ENCODE data around the gene PCSK2. TPM values are rescaled to one million over a fixed set of nuclear protein-coding genes. Genes with fewer than 3 reads are reported as not detected.
A peak's percentile ranks its signal among the peaks of the same experiment; 100 is the strongest.

PCSK2 gene
- total and polyA plus RNA-seq, 5 experiments from 2014 or later, result not detected

GRCh38 chr20:17345321-17345720, 118.5 kb downstream of the PCSK2 start:
- DNase-seq, result no peak
- H3K27ac Mint-ChIP-seq, result no peak overlapping the region
- H3K4me3 Mint-ChIP-seq, result no peak overlapping the region
- no peak for ATAC-seq
- peaks cover 0 to 25% (median 1%) of the 10 kb centered on the region in 9 donors for H3K9me3 Mint-ChIP-seq
- H3K27me3 Mint-ChIP-seq, result peaks cover 9 to 35% (median 16%) of the 10 kb centered on the region in 5 donors
- POLR2A ChIA-PET, result no interaction called here
- no peaks in the 10 kb centered on the region for H3K36me3 Mint-ChIP-seq
- no peaks in the 10 kb centered on the region for H3K4me1 Mint-ChIP-seq

DNA sequence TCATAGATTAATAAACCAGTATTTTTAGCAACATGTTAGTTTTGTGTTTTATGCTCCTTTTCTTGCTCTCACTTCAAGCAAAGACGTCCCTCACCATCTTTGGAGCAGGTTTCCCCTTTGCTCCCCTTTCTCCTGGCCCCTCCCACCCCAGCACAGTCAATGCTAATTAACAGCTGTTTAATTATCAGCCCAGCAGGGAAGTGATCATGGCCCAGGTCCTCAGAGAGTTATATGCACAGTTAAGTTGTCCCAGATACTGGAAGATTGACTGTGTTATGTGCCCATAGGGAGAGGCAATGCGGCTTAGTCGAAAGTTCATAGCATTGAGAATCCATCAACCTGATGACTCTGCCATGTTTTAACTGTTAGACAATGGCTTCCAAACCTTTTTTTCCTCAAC, 123.5 kb downstream of the PCSK2 start:
- no peak for DNase-seq
- H3K9me3 Mint-ChIP-seq, result peaks cover 0 to 34% (median 0%) of the 10 kb centered on the region in 9 donors
- H3K27me3 Mint-ChIP-seq, result peaks cover 10 to 32% (median 16%) of the 10 kb centered on the region in 5 donors
- POLR2A ChIA-PET, result no interaction called here
- no peaks in the 10 kb centered on the region for H3K4me1 Mint-ChIP-seq
- no peak overlapping the region for H3K27ac Mint-ChIP-seq
- no peak overlapping the region for H3K4me3 Mint-ChIP-seq
- H3K36me3 Mint-ChIP-seq, result no peaks in the 10 kb centered on the region
- no peak for ATAC-seq

DNA sequence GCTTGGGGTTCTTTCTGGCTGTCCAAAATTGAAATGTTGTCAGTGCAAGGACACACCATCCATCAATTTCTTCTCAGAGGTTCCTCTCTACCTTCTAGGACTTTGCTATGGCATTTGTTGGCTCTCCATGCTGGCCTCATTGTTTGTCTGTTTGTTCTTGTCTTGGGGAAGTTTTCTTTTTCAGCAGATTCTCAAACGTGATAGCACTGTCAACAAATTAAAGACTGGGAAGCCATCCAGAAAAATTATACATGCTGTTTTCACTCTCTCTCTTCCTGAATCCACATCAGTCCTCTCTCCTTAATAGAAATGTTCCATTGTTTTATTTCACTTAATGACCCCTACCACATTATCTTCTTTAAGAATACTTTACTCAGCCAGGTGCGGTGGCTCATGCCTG, 130.4 kb downstream of the PCSK2 start:
- Mint-ChIP-seq H3K4me1 (no peaks in the 10 kb centered on the region), H3K36me3 (no peaks in the 10 kb centered on the region), H3K27me3 (peaks cover 0 to 8% (median 1%) of the 10 kb centered on the region in 5 donors), H3K4me3 (no peak overlapping the region), H3K9me3 (peaks cover 0 to 9% (median 0%) of the 10 kb centered on the region in 9 donors), H3K27ac (no peak overlapping the region)
- POLR2A ChIA-PET, result no interaction called here
- ATAC-seq (no peak), DNase-seq (no peak)

DNA sequence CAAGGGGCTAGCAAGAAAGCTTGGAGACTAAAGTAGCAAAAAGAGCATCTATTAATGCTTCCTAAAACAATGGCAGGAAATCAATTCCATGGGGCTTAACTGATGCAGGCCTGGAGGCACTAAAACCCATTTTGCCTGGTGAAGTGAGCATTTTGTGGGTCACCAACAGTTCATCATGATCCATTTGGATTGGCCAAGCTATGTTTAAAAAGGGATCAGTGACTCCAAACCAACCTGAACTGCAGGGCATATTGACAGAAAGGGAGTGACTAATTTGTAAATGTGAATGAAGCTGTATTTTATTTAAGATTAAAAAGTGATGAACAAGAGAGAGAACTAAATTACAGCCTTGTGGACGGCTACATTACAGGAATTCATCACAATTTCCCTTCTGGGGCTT, 132.0 kb downstream of the PCSK2 start:
- no peaks in the 10 kb centered on the region for H3K36me3 Mint-ChIP-seq
- H3K9me3 Mint-ChIP-seq, result peaks cover 0 to 7% (median 0%) of the 10 kb centered on the region in 9 donors
- no peak for DNase-seq
- POLR2A ChIA-PET, result no interaction called here
- no peak overlapping the region for H3K27ac Mint-ChIP-seq
- H3K27me3 Mint-ChIP-seq, result peaks cover 0 to 11% (median 0%) of the 10 kb centered on the region in 5 donors
- no peak overlapping the region for H3K4me3 Mint-ChIP-seq
- no peak for ATAC-seq
- no peaks in the 10 kb centered on the region for H3K4me1 Mint-ChIP-seq

GRCh38 chr20:17364681-17365080, 137.8 kb downstream of the PCSK2 start:
- Mint-ChIP-seq H3K4me3 (no peak overlapping the region), H3K27ac (no peak overlapping the region), H3K4me1 (no peaks in the 10 kb centered on the region), H3K36me3 (no peaks in the 10 kb centered on the region), H3K9me3 (peaks cover 0 to 4% (median 0%) of the 10 kb centered on the region in 9 donors), H3K27me3 (peaks cover 0 to 12% (median 7%) of the 10 kb centered on the region in 5 donors)
- POLR2A ChIA-PET, result no interaction called here
- no peak for DNase-seq
- ATAC-seq, result no peak

DNA sequence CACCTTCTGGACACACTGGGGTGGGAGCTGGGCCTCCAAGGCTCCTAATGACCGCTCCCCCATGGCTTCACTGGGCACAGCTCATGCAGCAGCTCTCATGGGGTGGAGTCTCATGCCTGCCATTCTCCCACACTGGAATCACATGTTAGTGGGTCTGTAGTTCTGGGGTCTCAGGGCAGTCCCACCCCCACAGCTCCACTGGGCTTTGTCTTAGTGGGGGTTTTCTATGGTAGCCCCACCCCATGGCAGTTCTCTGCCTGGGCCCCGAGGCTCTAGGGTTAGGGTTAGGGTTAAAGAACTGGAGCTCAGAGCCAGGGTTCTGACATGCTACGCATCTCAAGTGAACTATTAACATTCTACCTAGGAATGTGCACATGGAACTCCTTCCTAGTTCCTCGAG, 139.0 kb downstream of the PCSK2 start:
- Mint-ChIP-seq H3K4me3 (no peak overlapping the region), H3K36me3 (no peaks in the 10 kb centered on the region), H3K4me1 (no peaks in the 10 kb centered on the region), H3K27ac (peak overlapping the region in 1 of 10 donors; percentile 38), H3K27me3 (peaks cover 0 to 12% (median 7%) of the 10 kb centered on the region in 5 donors), H3K9me3 (peaks cover 0 to 4% (median 0%) of the 10 kb centered on the region in 9 donors)
- DNase-seq (no peak), ATAC-seq (no peak)
- POLR2A ChIA-PET, result no interaction called here

- no peak for ATAC-seq
- H3K36me3 Mint-ChIP-seq, result no peaks in the 10 kb centered on the region
- POLR2A ChIA-PET, result no interaction called here
- H3K4me1 Mint-ChIP-seq, result no peaks in the 10 kb centered on the region
- no peak overlapping the region for H3K4me3 Mint-ChIP-seq
- no peak overlapping the region for H3K27ac Mint-ChIP-seq
- H3K27me3 Mint-ChIP-seq, result peaks cover 0 to 10% (median 9%) of the 10 kb centered on the region in 5 donors
- no peaks in the 10 kb centered on the region for H3K9me3 Mint-ChIP-seq
- no peak for DNase-seq
These were observed 142.7 kb downstream of the PCSK2 start for GRCh38 chr20:17369506-17369905.

DNA sequence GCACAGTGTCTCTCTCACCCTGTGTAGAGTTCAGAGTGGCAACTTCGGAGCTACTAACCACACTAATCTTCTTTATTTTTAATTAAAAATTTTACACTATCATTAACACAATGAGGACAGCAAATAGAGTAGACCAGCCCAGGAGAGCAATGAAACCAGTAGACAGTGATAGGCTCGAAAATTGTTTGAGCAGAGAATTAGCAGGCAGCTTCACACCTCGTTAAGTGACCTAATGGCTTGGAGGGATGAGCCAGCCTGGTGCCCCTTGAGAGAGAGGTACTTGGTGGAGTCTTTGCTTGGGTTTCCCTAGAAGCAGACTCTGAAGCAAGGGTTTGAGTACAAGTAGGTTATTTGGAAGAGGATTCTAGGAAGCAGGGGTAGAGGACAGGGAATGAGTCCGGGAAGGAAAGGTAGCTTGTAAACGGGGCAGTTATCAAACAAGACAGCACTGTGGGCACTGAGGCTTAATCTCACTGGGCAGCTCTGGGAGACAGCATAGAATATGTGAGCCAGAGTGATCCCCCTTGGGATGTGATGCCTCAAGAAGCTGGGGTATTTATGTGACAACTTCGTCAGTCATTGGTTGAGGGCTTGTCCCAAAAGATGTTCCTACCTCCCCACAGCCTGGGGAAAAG, 146.1 kb downstream of the PCSK2 start:
- Mint-ChIP-seq H3K4me3 (no peak overlapping the region), H3K27ac (no peak overlapping the region), H3K27me3 (peaks cover 0 to 13% (median 9%) of the 10 kb centered on the region in 5 donors), H3K36me3 (no peaks in the 10 kb centered on the region), H3K9me3 (no peaks in the 10 kb centered on the region), H3K4me1 (no peaks in the 10 kb centered on the region)
- POLR2A ChIA-PET, result no interaction called here
- ATAC-seq (no peak), DNase-seq (no peak)

- POLR2A ChIA-PET, result no interaction called here
- DNase-seq (no peak), ATAC-seq (no peak)
- H3K36me3 Mint-ChIP-seq, result no peaks in the 10 kb centered on the region
- H3K4me3 Mint-ChIP-seq, result no peak overlapping the region
- H3K27me3 Mint-ChIP-seq, result peaks cover 0 to 12% (median 6%) of the 10 kb centered on the region in 5 donors
- no peaks in the 10 kb centered on the region for H3K4me1 Mint-ChIP-seq
- H3K9me3 Mint-ChIP-seq, result no peaks in the 10 kb centered on the region
- H3K27ac Mint-ChIP-seq, result no peak overlapping the region
These were observed 147.2 kb downstream of the PCSK2 start for GRCh38 chr20:17374086-17374485.

- H3K4me1 Mint-ChIP-seq, result no peaks in the 10 kb centered on the region
- no peaks in the 10 kb centered on the region for H3K36me3 Mint-ChIP-seq
- no peaks in the 10 kb centered on the region for H3K9me3 Mint-ChIP-seq
- no peak overlapping the region for H3K4me3 Mint-ChIP-seq
- POLR2A ChIA-PET, result no interaction called here
- no peak for ATAC-seq
- no peak for DNase-seq
- H3K27me3 Mint-ChIP-seq, result peaks cover 0 to 8% (median 0%) of the 10 kb centered on the region in 5 donors
- H3K27ac Mint-ChIP-seq, result no peak overlapping the region
These were observed 149.2 kb downstream of the PCSK2 start for GRCh38 chr20:17376031-17376430.

- Mint-ChIP-seq H3K4me3 (no peak overlapping the region), H3K9me3 (no peaks in the 10 kb centered on the region), H3K27me3 (peaks cover 0 to 8% (median 3%) of the 10 kb centered on the region in 5 donors), H3K4me1 (no peaks in the 10 kb centered on the region), H3K36me3 (no peaks in the 10 kb centered on the region), H3K27ac (no peak overlapping the region)
- ATAC-seq, result no peak
- POLR2A ChIA-PET, result no interaction called here
- no peak for DNase-seq
These were observed 150.4 kb downstream of the PCSK2 start for GRCh38 chr20:17377231-17377630.

DNA sequence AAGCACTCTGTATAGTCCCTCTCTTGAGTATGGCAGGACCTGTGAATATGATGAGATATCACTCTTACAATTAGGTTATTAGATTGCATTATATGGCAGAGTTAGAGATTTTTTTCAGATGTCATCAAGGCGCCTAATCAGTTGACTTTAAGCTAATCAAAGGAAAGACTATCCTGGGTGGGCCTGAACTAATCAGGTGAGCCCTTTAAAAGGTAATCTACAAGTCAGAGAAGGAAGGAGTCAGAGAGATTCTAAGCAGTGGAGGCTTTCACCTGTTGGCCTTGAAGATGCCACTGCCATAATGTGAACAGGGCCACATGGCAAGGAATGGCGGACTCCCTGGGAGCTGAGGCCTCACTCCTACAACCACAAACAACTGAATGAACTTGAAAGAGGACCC, 152.8 kb downstream of the PCSK2 start:
- peaks cover 0 to 16% (median 5%) of the 10 kb centered on the region in 5 donors for H3K27me3 Mint-ChIP-seq
- no peak overlapping the region for H3K27ac Mint-ChIP-seq
- POLR2A ChIA-PET, result no interaction called here
- no peaks in the 10 kb centered on the region for H3K4me1 Mint-ChIP-seq
- no peak overlapping the region for H3K4me3 Mint-ChIP-seq
- H3K9me3 Mint-ChIP-seq, result no peaks in the 10 kb centered on the region
- DNase-seq (no peak), ATAC-seq (no peak)
- no peaks in the 10 kb centered on the region for H3K36me3 Mint-ChIP-seq

- no peak for ATAC-seq
- H3K27ac Mint-ChIP-seq, result no peak overlapping the region
- no peaks in the 10 kb centered on the region for H3K9me3 Mint-ChIP-seq
- H3K27me3 Mint-ChIP-seq, result peaks cover 1 to 16% (median 8%) of the 10 kb centered on the region in 5 donors
- no peak for DNase-seq
- H3K4me1 Mint-ChIP-seq, result no peaks in the 10 kb centered on the region
- POLR2A ChIA-PET, result no interaction called here
- no peaks in the 10 kb centered on the region for H3K36me3 Mint-ChIP-seq
- H3K4me3 Mint-ChIP-seq, result no peak overlapping the region
These were observed 154.0 kb downstream of the PCSK2 start for GRCh38 chr20:17380801-17381200.

- DNase-seq (no peak), ATAC-seq (no peak)
- Mint-ChIP-seq H3K27me3 (peaks cover 1 to 16% (median 8%) of the 10 kb centered on the region in 5 donors), H3K27ac (no peak overlapping the region), H3K4me3 (no peak overlapping the region), H3K4me1 (no peaks in the 10 kb centered on the region), H3K9me3 (no peaks in the 10 kb centered on the region), H3K36me3 (no peaks in the 10 kb centered on the region)
- POLR2A ChIA-PET, result no interaction called here
These were observed 154.9 kb downstream of the PCSK2 start for GRCh38 chr20:17381724-17382123.

All from naive thymus-derived CD8-positive, alpha-beta T cell (primary cell).